HEK293T (cell line): ENCODE results near the gene MORC1.

Experiments used
- ELF4 ChIP-seq: fragments of 450-650 bp; IDR thresholded peaks from 2 replicates; pipeline ENCODE4 v1.6.1; 2017; ENCODE audit warnings: antibody characterized with exemption
- PKNOX1 ChIP-seq: fragments of 450-650 bp; IDR thresholded peaks from 2 replicates; pipeline ENCODE4 v1.6.1; 2016

GRCh38 chr3:109073116-109073515, 44.8 kb downstream of the MORC1 start:
- TF ChIP-seq ELF4 (no peak), PKNOX1 (no peak)
